Panc1 (cell line): ENCODE results near the gene ABCF2. TPM values are rescaled to one million over a fixed set of nuclear protein-coding genes. Genes with fewer than 3 reads are reported as not detected.

ENCODE experiments used
- ATAC-seq: fragments of 200-7000 bp; cut with Tn5 transposase; 2 replicates; pipeline ENCODE4 v1.9.1; 2020; ENCODE audit warnings: mild to moderate bottlenecking, moderate library complexity
- BruUV-seq: library from RNA; stranded (reverse); fragments of 400-500 nt; replicated peaks from 2 replicates; lab custom pipeline; 2021; lab: Mats Ljungman, UMichigan
- CTCF ChIA-PET: fragments of 300-600 bp; sonication (Branson Sonifier 250); formaldehyde crosslinking; loops from one replicate; lab custom pipeline; 2022; ENCODE audit warnings: antibody characterized with exemption; lab: Charles Lee
- POLR2A ChIA-PET: fragments of 300-600 bp; sonication (Branson Sonifier 250); formaldehyde crosslinking; loops from one replicate; lab custom pipeline; 2022; ENCODE audit warnings: antibody characterized with exemption; lab: Charles Lee
- DNase-seq: peaks from one replicate; pipeline ENCODE4 v3.0.0-alpha.2; 2010; ENCODE audit warnings: low read depth, low spot score
- H3K27ac ChIP-seq: 2 replicates; pipeline ENCODE4 v1.5.1; 2011; ENCODE audit warnings: mild to moderate bottlenecking, low read length, inconsistent platforms
- H3K27me3 ChIP-seq: fragments of 200-500 bp; sonication (Bioruptor generic); 2 replicates; pipeline ENCODE4 v1.6.0; 2014; ENCODE audit warnings: low read length, inconsistent platforms; ENCODE audit not compliant: control insufficient read depth, insufficient read depth
- H3K36me3 ChIP-seq: fragments of 200-500 bp; sonication (Bioruptor generic); 2 replicates; pipeline ENCODE4 v1.5.1; 2014; ENCODE audit warnings: inconsistent platforms, mild to moderate bottlenecking, low read length, moderate library complexity; ENCODE audit not compliant: control insufficient read depth, insufficient read depth
- H3K4me1 ChIP-seq: 2 replicates; pipeline ENCODE4 v1.5.1; 2011; ENCODE audit warnings: inconsistent platforms, mild to moderate bottlenecking, low read length, moderate library complexity; ENCODE audit not compliant: control insufficient read depth, insufficient read depth
- H3K4me3 ChIP-seq, 2 experiments: 2 replicates each; pipeline ENCODE4 v1.5.1; 2011 to 2012; ENCODE audit warnings: low read depth in 2 of 2, low read length in 2 of 2, mild to moderate bottlenecking in 2 of 2, inconsistent platforms in 1 of 2, moderate library complexity in 1 of 2
- H3K9me3 ChIP-seq: fragments of 200-500 bp; sonication (Bioruptor generic); 2 replicates; pipeline ENCODE4 v1.5.1; 2014; ENCODE audit warnings: low read depth, mild to moderate bottlenecking, inconsistent platforms, low read length, moderate library complexity; ENCODE audit not compliant: control insufficient read depth, insufficient read depth
- CTCF ChIP-seq: fragments of 450-650 bp; IDR thresholded peaks from 2 replicates; pipeline ENCODE4 v1.5.1; 2017; ENCODE audit warnings: mild to moderate bottlenecking
- POLR2AphosphoS5 ChIP-seq: IDR thresholded peaks from 2 replicates; pipeline ENCODE4 v1.6.1; 2012; ENCODE audit warnings: mild to moderate bottlenecking, low read depth, low read length, moderate library complexity
- REST ChIP-seq, 2 experiments: IDR thresholded peaks; 2 replicates each; pipeline ENCODE4 v1.6.1; 2011 to 2012; ENCODE audit warnings: low read depth in 2 of 2, control low read depth in 1 of 2, low read length in 1 of 2, mild to moderate bottlenecking in 1 of 2, moderate library complexity in 1 of 2; ENCODE audit not compliant: insufficient read depth in 1 of 2
- SIN3A ChIP-seq: IDR thresholded peaks from 2 replicates; pipeline ENCODE4 v1.6.1; 2012; ENCODE audit warnings: low read depth, mild to moderate bottlenecking, low read length, moderate library complexity, borderline replicate concordance; ENCODE audit not compliant: insufficient read depth
- TCF7L2 ChIP-seq: IDR thresholded peaks from 2 replicates; pipeline ENCODE4 v1.6.1; 2011; ENCODE audit warnings: mild to moderate bottlenecking, low read depth, low read length, inconsistent platforms
- in situ Hi-C: cut with HindIII; loops from 2 replicates; pipeline ENCODE4 v1.10.0; 2016; ENCODE audit warnings: low sequenced_read_pairs, low pct_unique_long_range_greater_than_20kb
- intact Hi-C: fragments of 100-400 bp; cut with micrococcal nuclease; formaldehyde crosslinking; loops from one replicate; pipeline ENCODE4 v1.10.0; 2022; ENCODE audit not compliant: unreplicated experiment
- total RNA-seq: library from RNA; stranded (reverse); gene quantifications from one replicate; pipeline ENCODE4 v1.2.1, GENCODE V29; 2021; ENCODE audit not compliant: unreplicated experiment

The ABCF2 gene
- total RNA-seq, 1 experiment from 2014 or later, result 64.4 TPM

GRCh38 chr7:151242159-151243044 lies 15.4 kb upstream of the ABCF2 start:
- DNase-seq (no peak), ATAC-seq (no peak)
- in situ Hi-C loops (no loop called here), intact Hi-C loops (no loop called here)
- CTCF ChIA-PET, result no interaction called here
- no peak overlapping the region for H3K27ac ChIP-seq
- no peaks in the 10 kb centered on the region for H3K27me3 ChIP-seq
- H3K4me3 ChIP-seq, result no peak overlapping the region
- H3K4me1 ChIP-seq, result peaks cover 20% of the 10 kb centered on the region
- POLR2A ChIA-PET, result no interaction called here
- H3K9me3 ChIP-seq, result no peaks in the 10 kb centered on the region
- no TSS peak for BruUV-seq
- TF ChIP-seq POLR2AphosphoS5, result no peak
- TF ChIP-seq REST (IDR thresholded peaks at IDR 0.05; ENCODE audit: insufficient read depth in 1 of 2, low read depth in 2 of 2, low read length in 1 of 2), result no peak
- TF ChIP-seq SIN3A, result no peak
- no peak for TF ChIP-seq TCF7L2
- no peak for TF ChIP-seq CTCF
- no peaks in the 10 kb centered on the region; the same call in 1 of the 2 replicates for H3K36me3 ChIP-seq

GRCh38 chr7:151241755-151242096 lies 14.7 kb upstream of the ABCF2 start:
- intact Hi-C loops, result no loop called here
- Histone ChIP-seq H3K9me3 (no peaks in the 10 kb centered on the region), H3K27me3 (no peaks in the 10 kb centered on the region), H3K4me1 (peaks cover 15% of the 10 kb centered on the region), H3K4me3 (no peak overlapping the region), H3K27ac (no peak overlapping the region), H3K36me3 (no peaks in the 10 kb centered on the region; the same call in 1 of the 2 replicates)
- ATAC-seq (no peak), DNase-seq (no peak)
- in situ Hi-C loops, result no loop called here
- BruUV-seq, result no TSS peak
- no peak for TF ChIP-seq POLR2AphosphoS5
- TF ChIP-seq TCF7L2, result no peak
- no peak for TF ChIP-seq SIN3A
- no peak for TF ChIP-seq REST (IDR thresholded peaks at IDR 0.05; ENCODE audit: insufficient read depth in 1 of 2, low read depth in 2 of 2, low read length in 1 of 2)
- TF ChIP-seq CTCF, result no peak
- CTCF ChIA-PET, result no interaction called here
- POLR2A ChIA-PET, result no interaction called here
